OCI-LY1 (cell line): Measurements from ENCODE around the gene POLE4.

Experiments used
- H2AFZ ChIP-seq: fragments of 200-600 bp; sonication (generic), shearing (Covaris generic); 2 replicates; pipeline ENCODE4 v1.6.0; 2014; ENCODE audit warnings: antibody characterized with exemption, mild to moderate bottlenecking, low read length
- H3F3A ChIP-seq: fragments of 200-600 bp; sonication (generic), shearing (Covaris generic); 2 replicates; pipeline ENCODE4 v1.6.0; 2014; ENCODE audit warnings: mild to moderate bottlenecking, antibody characterized with exemption, low read length, moderate library complexity; ENCODE audit not compliant: insufficient read depth
- H3K27ac ChIP-seq: fragments of 200-600 bp; sonication (generic); 2 replicates; pipeline ENCODE4 v1.5.1; 2014; ENCODE audit warnings: low read length, mixed run types, mild to moderate bottlenecking, low read depth; ENCODE audit not compliant: poor library complexity, severe bottlenecking
- H3K27me3 ChIP-seq: fragments of 200-600 bp; sonication (generic); 2 replicates; pipeline ENCODE4 v1.6.0; 2014; ENCODE audit warnings: antibody characterized with exemption, mild to moderate bottlenecking, low read length, moderate library complexity; ENCODE audit not compliant: insufficient read depth
- H3K36me3 ChIP-seq: fragments of 200-600 bp; sonication (generic); 2 replicates; pipeline ENCODE4 v1.6.1; 2014; ENCODE audit warnings: mild to moderate bottlenecking, antibody characterized with exemption, low read length, moderate library complexity, mixed read lengths; ENCODE audit not compliant: insufficient read depth
- H3K4me1 ChIP-seq: fragments of 200-600 bp; sonication (generic); 2 replicates; pipeline ENCODE4 v1.5.1; 2014; ENCODE audit warnings: mild to moderate bottlenecking, low read length, moderate library complexity; ENCODE audit not compliant: insufficient read depth, severe bottlenecking
- H3K4me2 ChIP-seq: fragments of 200-600 bp; sonication (generic), shearing (Covaris generic); 2 replicates; pipeline ENCODE4 v1.6.1; 2014; ENCODE audit warnings: low read length
- H3K4me3 ChIP-seq: fragments of 200-600 bp; sonication (generic); 2 replicates; pipeline ENCODE4 v1.5.1; 2014; ENCODE audit warnings: low read length, low read depth, mild to moderate bottlenecking, mixed read lengths; ENCODE audit not compliant: poor library complexity, severe bottlenecking
- H3K79me2 ChIP-seq: fragments of 200-600 bp; shearing (Covaris generic); 2 replicates; pipeline ENCODE4 v1.6.1; 2016; ENCODE audit warnings: mixed run types, low read length, mixed read lengths; ENCODE audit not compliant: insufficient read depth
- H3K9ac ChIP-seq: fragments of 200-600 bp; sonication (generic), shearing (Covaris generic); 2 replicates; pipeline ENCODE4 v1.6.1; 2014; ENCODE audit warnings: mild to moderate bottlenecking, low read length, mixed read lengths
- H3K9me2 ChIP-seq: fragments of 200-600 bp; sonication (generic), shearing (Covaris generic); 2 replicates; pipeline ENCODE4 v1.6.1; 2014; ENCODE audit warnings: low read depth, mild to moderate bottlenecking, low read length, mixed read lengths
- H3K9me3 ChIP-seq: fragments of 200-600 bp; shearing (Covaris generic); 2 replicates; pipeline ENCODE4 v1.6.1; 2014; ENCODE audit warnings: low read length, mixed read lengths
- H4K20me1 ChIP-seq: fragments of 200-600 bp; sonication (generic), shearing (Covaris generic); 2 replicates; pipeline ENCODE4 v1.6.0; 2016; ENCODE audit warnings: mild to moderate bottlenecking, low read length; ENCODE audit not compliant: insufficient read depth
- CTCF ChIP-seq: fragments of 200-600 bp; sonication (generic), shearing (Covaris generic); IDR thresholded peaks from 2 replicates; pipeline ENCODE4 v1.5.1; 2017; ENCODE audit warnings: mild to moderate bottlenecking, antibody characterized with exemption, low read length, moderate library complexity, mixed read lengths
- EZH2 ChIP-seq: fragments of 200-600 bp; sonication (generic), shearing (Covaris generic); IDR thresholded peaks from 2 replicates; pipeline ENCODE4 v1.8.0; 2017; ENCODE audit warnings: borderline replicate concordance, mixed run types, mild to moderate bottlenecking, antibody characterized with exemption, low read length, moderate library complexity, mixed read lengths

The POLE4 gene

GRCh38 chr2:74911061-74911460, 47.4 kb upstream of the POLE4 start:
- Histone ChIP-seq H3K79me2 (no peaks in the 10 kb centered on the region), H3K4me1 (no peaks in the 10 kb centered on the region), H3K27me3 (no peaks in the 10 kb centered on the region), H3K36me3 (no peaks in the 10 kb centered on the region), H3K27ac (no peak overlapping the region), H3K9me3 (no peaks in the 10 kb centered on the region), H3F3A (no peaks in the 10 kb centered on the region), H3K9ac (no peak overlapping the region), H4K20me1 (no peaks in the 10 kb centered on the region), H2AFZ (no peak overlapping the region), H3K4me2 (no peak overlapping the region), H3K9me2 (no peaks in the 10 kb centered on the region), H3K4me3 (no peak overlapping the region)
- TF ChIP-seq CTCF (no peak), EZH2 (no peak)

- H3K9me3 ChIP-seq = no peaks in the 10 kb centered on the region
- no peaks in the 10 kb centered on the region for H3F3A ChIP-seq
- H3K27me3 ChIP-seq = no peaks in the 10 kb centered on the region
- no peak overlapping the region for H3K9ac ChIP-seq
- TF ChIP-seq EZH2 = no peak
- TF ChIP-seq CTCF = no peak
- H3K4me2 ChIP-seq = no peak overlapping the region
- no peak overlapping the region for H2AFZ ChIP-seq
- H3K27ac ChIP-seq = no peak overlapping the region
- no peaks in the 10 kb centered on the region for H3K9me2 ChIP-seq
- H3K4me1 ChIP-seq = no peaks in the 10 kb centered on the region
- no peaks in the 10 kb centered on the region for H3K36me3 ChIP-seq
- H3K4me3 ChIP-seq = no peak overlapping the region
- no peaks in the 10 kb centered on the region for H4K20me1 ChIP-seq
- no peaks in the 10 kb centered on the region for H3K79me2 ChIP-seq
Measured at GRCh38 chr2:74915743-74916142, 42.7 kb upstream of the POLE4 start.

- Histone ChIP-seq H3K27me3 (no peaks in the 10 kb centered on the region), H3K9me2 (no peaks in the 10 kb centered on the region), H3K4me3 (no peak overlapping the region), H3F3A (no peaks in the 10 kb centered on the region), H4K20me1 (no peaks in the 10 kb centered on the region), H3K36me3 (no peaks in the 10 kb centered on the region), H3K79me2 (no peaks in the 10 kb centered on the region), H3K4me1 (no peaks in the 10 kb centered on the region), H3K27ac (no peak overlapping the region), H2AFZ (no peak overlapping the region), H3K9me3 (no peaks in the 10 kb centered on the region), H3K4me2 (no peak overlapping the region), H3K9ac (no peak overlapping the region)
- TF ChIP-seq CTCF (no peak), EZH2 (no peak)
Measured at GRCh38 chr2:74916394-74916793, 42.0 kb upstream of the POLE4 start.
